A549 (cell line): ENCODE data around the gene MTAP.

Experiments used
- EHF ChIP-seq: fragments of 250-450 bp; sonication (Bioruptor Pico); IDR thresholded peaks from 2 replicates; pipeline ENCODE4 v1.5.0; 2020; ENCODE audit warnings: mild to moderate bottlenecking
- POLR2A ChIP-seq: IDR thresholded peaks from 2 replicates; pipeline ENCODE4 v1.6.1; 2012; ENCODE audit warnings: mild to moderate bottlenecking, low read length
- TP53 ChIP-seq: fragments of 250-450 bp; sonication (Bioruptor Pico); IDR thresholded peaks from 2 replicates; pipeline ENCODE4 v1.5.0; 2021; ENCODE audit warnings: mild to moderate bottlenecking, moderate library complexity

DNA sequence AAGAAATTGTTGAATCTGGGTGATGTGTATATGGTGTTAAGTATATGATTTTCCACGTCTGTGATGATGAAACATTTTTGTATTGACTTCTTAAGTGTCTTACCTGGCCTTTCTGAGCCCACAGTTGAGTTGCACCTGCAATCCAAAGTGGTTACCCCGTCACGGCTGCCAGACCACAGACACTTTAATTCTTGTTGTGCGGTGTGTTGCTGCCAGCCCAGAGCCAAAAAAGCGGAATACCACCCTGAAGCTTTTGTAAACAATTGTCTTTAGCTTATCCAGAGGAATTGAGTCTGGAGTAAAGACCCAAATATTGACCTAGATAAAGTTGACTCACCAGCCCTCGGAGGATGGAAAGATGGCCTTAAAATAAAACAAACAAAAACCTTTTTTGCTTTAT is 35.1 kb downstream of the MTAP start:
- no peak for TF ChIP-seq POLR2A
- TF ChIP-seq EHF (CRISPR knock-in tag), result no peak
- TF ChIP-seq TP53 (CRISPR knock-in tag), result no peak
